SK-N-SH (cell line): ENCODE data around the gene PIGL. TPM values are rescaled to one million over a fixed set of nuclear protein-coding genes. Genes with fewer than 3 reads are reported as not detected.
A peak's percentile ranks its signal among the peaks of the same experiment; 100 is the strongest.
"Not testable (repeated sequence)": the region's sequence is repeated elsewhere in the genome, so short reads cannot be mapped to it uniquely, and the experiment has no call there.

Experiments
- CTCF ChIA-PET: fragments of 300-600, 350-600 bp; formaldehyde crosslinking; extraction: SDS; loops from one replicate; lab custom pipeline; 2021; lab: Yijun Ruan, JAX
- POLR2A ChIA-PET: fragments of 350-600 bp; sonication (Branson Sonifier 250); formaldehyde crosslinking; extraction: SDS; loops from one replicate; lab custom pipeline; 2020; ENCODE audit warnings: antibody characterized with exemption, inconsistent platforms; lab: Yijun Ruan, JAX
- DNase-seq: peaks from one replicate; pipeline ENCODE4 v3.0.0; 2012
- H2AFZ ChIP-seq: fragments of 200-600 bp; sonication (generic); 2 replicates; pipeline ENCODE4 v1.8.1; 2016; ENCODE audit warnings: antibody characterized with exemption, mild to moderate bottlenecking, low read depth
- H3F3A ChIP-seq: fragments of 200-600 bp; sonication (generic); replicated peaks from 2 replicates; pipeline ENCODE3; 2016; ENCODE audit warnings: antibody characterized with exemption, mild to moderate bottlenecking; ENCODE audit not compliant: insufficient read depth
- H3K27ac ChIP-seq, 2 experiments: fragments of 200-500 bp in 1 of 2; fragments of 200-600 bp in 1 of 2; sonication (Bioruptor generic) in 1 of 2; sonication (generic), shearing (Covaris generic) in 1 of 2; 2 replicates each; pipeline versions ENCODE4 v1.5.1 to v1.6.1; 2014 to 2016; ENCODE audit warnings: low read depth in 2 of 2, inconsistent platforms in 1 of 2, low read length in 1 of 2, mild to moderate bottlenecking in 1 of 2, mixed read lengths in 1 of 2
- H3K27me3 ChIP-seq: fragments of 200-600 bp; sonication (generic), shearing (Covaris generic); 2 replicates; pipeline ENCODE4 v1.6.1; 2016; ENCODE audit warnings: mixed run types; ENCODE audit not compliant: insufficient read depth
- H3K36me3 ChIP-seq, 2 experiments: fragments of 200-500 bp in 1 of 2; fragments of 200-600 bp in 1 of 2; sonication (Bioruptor generic) in 1 of 2; sonication (generic) in 1 of 2; replicated peaks in 1 of 2; 2 replicates each; pipeline versions ENCODE3 to v1.5.1; 2014 to 2016; ENCODE audit warnings: low read length in 1 of 2, mild to moderate bottlenecking in 1 of 2; ENCODE audit not compliant: insufficient read depth in 2 of 2, control insufficient read depth in 1 of 2
- H3K4me1 ChIP-seq, 2 experiments: fragments of 200-500 bp in 1 of 2; fragments of 200-600 bp in 1 of 2; sonication (Bioruptor generic) in 1 of 2; sonication (generic), shearing (Covaris generic) in 1 of 2; 2 replicates each; pipeline versions ENCODE4 v1.5.1 to v1.6.1; 2014 to 2016; ENCODE audit warnings: low read depth in 1 of 2, low read length in 1 of 2, mixed run types in 1 of 2; ENCODE audit not compliant: insufficient read depth in 2 of 2, control insufficient read depth in 1 of 2
- H3K4me2 ChIP-seq: fragments of 200-600 bp; sonication (generic), shearing (Covaris generic); 2 replicates; pipeline ENCODE4 v1.6.1; 2017; ENCODE audit warnings: mixed run types
- H3K4me3 ChIP-seq, 2 experiments: fragments of 200-500 bp in 1 of 2; fragments of 200-600 bp in 1 of 2; sonication (Bioruptor generic) in 1 of 2; sonication (generic), shearing (Covaris generic) in 1 of 2; 2 replicates each; pipeline versions ENCODE4 v1.5.1 to v1.8.1; 2014 to 2016; ENCODE audit warnings: low read depth in 2 of 2, inconsistent platforms in 1 of 2, low read length in 1 of 2, mild to moderate bottlenecking in 1 of 2, mixed read lengths in 1 of 2, moderate library complexity in 1 of 2
- H3K79me2 ChIP-seq: fragments of 200-600 bp; sonication (generic); 2 replicates; pipeline ENCODE4 v1.8.1; 2017; ENCODE audit warnings: mild to moderate bottlenecking; ENCODE audit not compliant: insufficient read depth
- H3K9ac ChIP-seq: fragments of 200-600 bp; sonication (generic); 2 replicates; pipeline ENCODE4 v1.6.1; 2017; ENCODE audit warnings: mixed run types
- H3K9me2 ChIP-seq: fragments of 200-600 bp; sonication (generic); 2 replicates; pipeline ENCODE4 v1.6.1; 2017; ENCODE audit warnings: mixed run types
- H3K9me3 ChIP-seq: fragments of 200-600 bp; sonication (generic); 2 replicates; pipeline ENCODE4 v1.6.1; 2017; ENCODE audit warnings: mixed run types, mild to moderate bottlenecking, moderate library complexity
- H4K20me1 ChIP-seq: fragments of 200-600 bp; sonication (generic); 2 replicates; pipeline ENCODE4 v1.6.1; 2017; ENCODE audit warnings: mild to moderate bottlenecking, mixed run types; ENCODE audit not compliant: insufficient read depth
- CHD2 ChIP-seq: fragments of 150-350 bp; IDR thresholded peaks from 2 replicates; pipeline ENCODE4 v1.6.1; 2018; ENCODE audit warnings: low read length; ENCODE audit not compliant: partially characterized antibody
- ELF1 ChIP-seq: IDR thresholded peaks from 2 replicates; pipeline ENCODE4 v1.4.0; 2012
- EZH2phosphoT487 ChIP-seq: fragments of 200-600 bp; sonication (generic); IDR thresholded peaks from 2 replicates; pipeline ENCODE4 v1.6.1; 2017; ENCODE audit warnings: low read depth, mixed run types, mild to moderate bottlenecking, antibody characterized with exemption, moderate library complexity, borderline replicate concordance
- FOXM1 ChIP-seq: IDR thresholded peaks from 2 replicates; pipeline ENCODE4 v1.4.0; 2012; ENCODE audit warnings: low read depth, mild to moderate bottlenecking
- IRF3 ChIP-seq: fragments of 150-350 bp; IDR thresholded peaks from 2 replicates; pipeline ENCODE4 v1.6.1; 2016; ENCODE audit warnings: mild to moderate bottlenecking, low read depth, low read length
- MXI1 ChIP-seq: IDR thresholded peaks from 2 replicates; pipeline ENCODE4 v1.6.1; 2012; ENCODE audit warnings: mild to moderate bottlenecking, low read depth, low read length, improper control_type of control experiment
- POLR2AphosphoS5 ChIP-seq: IDR thresholded peaks from 2 replicates; pipeline ENCODE4 v1.6.1; 2012; ENCODE audit warnings: low read depth, low read length
- RCOR1 ChIP-seq: fragments of 150-350 bp; IDR thresholded peaks from 2 replicates; pipeline ENCODE4 v1.6.1; 2017; ENCODE audit warnings: antibody characterized with exemption, low read length
- RXRA ChIP-seq: IDR thresholded peaks from 2 replicates; pipeline ENCODE4 v1.4.0; 2012; ENCODE audit warnings: low read depth, mild to moderate bottlenecking, borderline replicate concordance
- TAF1 ChIP-seq: IDR thresholded peaks from 2 replicates; pipeline ENCODE4 v1.6.1; 2012; ENCODE audit warnings: low read depth, mild to moderate bottlenecking, low read length, moderate library complexity, borderline replicate concordance
- TCF12 ChIP-seq: IDR thresholded peaks from 2 replicates; pipeline ENCODE4 v1.4.0; 2012
- TEAD4 ChIP-seq: IDR thresholded peaks from 2 replicates; pipeline ENCODE4 v1.4.0; 2012; ENCODE audit warnings: mild to moderate bottlenecking, borderline replicate concordance; ENCODE audit not compliant: insufficient read depth
- USF1 ChIP-seq: IDR thresholded peaks from 2 replicates; pipeline ENCODE4 v1.4.0; 2012; ENCODE audit warnings: low read depth, borderline replicate concordance
- WGBS: methylation state at CpG from one replicate; pipeline ENCODE4 v1.1.6; 2017; ENCODE audit warnings: low lambda C conversion rate; 5-methylcytosine and 5-hydroxymethylcytosine counted together
- polyA plus RNA-seq, 3 experiments: library from polyadenylated mRNA; depleted of rRNA; stranded (reverse); fragments of >200 nt; gene quantifications; 2 replicates each; pipeline ENCODE4 v1.2.3, GENCODE V29; 2012

Gene PIGL
- polyA plus RNA-seq, 1 of the 3 experiments (the other 2 are of a cell fraction), result 34.0 TPM

- CTCF ChIA-PET, result interaction anchor here (1.4 kb wide), 1 partner anchor 10 kb away, joined by 4 read pairs; no protein-coding TSS in a partner anchor
- H4K20me1 ChIP-seq, result peaks cover 90% of the 10 kb centered on the region
- peak overlapping the region in 1 of 2 experiments; percentile 21; a peak in 1 of 4 replicates for H3K27ac ChIP-seq
- H3K79me2 ChIP-seq, result peaks cover 100% of the 10 kb centered on the region
- POLR2A ChIA-PET, result interaction anchor here (0.5 kb wide), 1 partner anchor 216 kb away, joined by 3 read pairs; no protein-coding TSS in a partner anchor
- not testable (repeated sequence) for DNase-seq, H3K27me3 ChIP-seq, H3K4me1 ChIP-seq, H3K9me2 ChIP-seq, H3F3A ChIP-seq, H3K9ac ChIP-seq, H3K4me2 ChIP-seq, H3K36me3 ChIP-seq, H2AFZ ChIP-seq, H3K4me3 ChIP-seq, H3K9me3 ChIP-seq
- WGBS, result 95% methylated on average over 5 of the region's 5 CpGs
These were observed 14.2 kb upstream of the PIGL start for GRCh38 chr17:16202554-16203500.

- H3K9ac ChIP-seq, H3K4me1 ChIP-seq, H3K4me2 ChIP-seq, H3K27me3 ChIP-seq, DNase-seq, H3K9me2 ChIP-seq, H3K36me3 ChIP-seq, H3K4me3 ChIP-seq, H3K27ac ChIP-seq, H3K9me3 ChIP-seq, POLR2A ChIA-PET, H2AFZ ChIP-seq, H3F3A ChIP-seq: not testable (repeated sequence)
- Histone ChIP-seq H4K20me1 (peaks cover 86% of the 10 kb centered on the region), H3K79me2 (peaks cover 100% of the 10 kb centered on the region)
- WGBS, result 98% methylated on average over 6 of the region's 6 CpGs
- CTCF ChIA-PET, result interaction anchor here (1.2 kb wide), 1 partner anchor 11 kb away, joined by 3 read pairs; the partner anchor contains the start of gene NCOR1
These were observed 12.2 kb upstream of the PIGL start for GRCh38 chr17:16204763-16205162.

GRCh38 chr17:16211590-16211989 is 5.4 kb upstream of the PIGL start:
- peaks cover 4 to 13% of the 10 kb centered on the region in 2 experiments; a peak in 3 of 4 replicates for H3K4me1 ChIP-seq
- peaks cover 25% of the 10 kb centered on the region for H3F3A ChIP-seq
- H3K27me3 ChIP-seq, result no peaks in the 10 kb centered on the region
- TF ChIP-seq POLR2AphosphoS5 (no peak), TCF12 (peak; percentile 23; the same call in 1 of the 2 replicates)
- TF ChIP-seq, all 33 proteins: peak for 1
- no peak overlapping the region for H3K4me3 ChIP-seq
- H3K9me3 ChIP-seq, result no peaks in the 10 kb centered on the region
- CTCF ChIA-PET, result no interaction called here
- no peak overlapping the region; the same call in 1 of the 2 replicates for H3K4me2 ChIP-seq
- 74% methylated on average over 3 of the region's 3 CpGs for WGBS
- peaks cover 100% of the 10 kb centered on the region for H3K79me2 ChIP-seq
- no peak for DNase-seq
- H3K9me2 ChIP-seq, result no peaks in the 10 kb centered on the region
- H2AFZ ChIP-seq, result no peak overlapping the region
- no peak overlapping the region; a peak in 1 of 4 replicates for H3K27ac ChIP-seq
- POLR2A ChIA-PET, result no interaction called here
- peaks cover 63% of the 10 kb centered on the region for H4K20me1 ChIP-seq
- no peak overlapping the region for H3K9ac ChIP-seq
- H3K36me3 ChIP-seq, result no peaks in the 10 kb centered on the region

- peaks cover 99% of the 10 kb centered on the region for H3K79me2 ChIP-seq
- H3K4me3 ChIP-seq, result no peak overlapping the region
- H4K20me1 ChIP-seq, result peaks cover 56% of the 10 kb centered on the region
- H3K9me2 ChIP-seq, result no peaks in the 10 kb centered on the region
- H3K4me1 ChIP-seq, result peaks cover 4 to 13% of the 10 kb centered on the region in 2 experiments; a peak in 3 of 4 replicates
- no peaks in the 10 kb centered on the region for H3K27me3 ChIP-seq
- POLR2A ChIA-PET, result no interaction called here
- CTCF ChIA-PET, result interaction anchor here (1.4 kb wide), 1 partner anchor 10 kb away, joined by 4 read pairs; no protein-coding TSS in a partner anchor
- no peaks in the 10 kb centered on the region for H3K36me3 ChIP-seq
- no peak overlapping the region for H3K9ac ChIP-seq
- 92% methylated on average over 6 of the region's 6 CpGs for WGBS
- no peak overlapping the region for H3K27ac ChIP-seq
- peaks cover 26% of the 10 kb centered on the region for H3F3A ChIP-seq
- DNase-seq, result no peak
- H3K9me3 ChIP-seq, result no peaks in the 10 kb centered on the region
- no peak overlapping the region for H2AFZ ChIP-seq
- no peak overlapping the region; the same call in 1 of the 2 replicates for H3K4me2 ChIP-seq
- TF ChIP-seq TAF1, result no peak
- TF ChIP-seq USF1, result no peak
- TF ChIP-seq TEAD4, result no peak
- TF ChIP-seq RXRA, result no peak
- no peak for TF ChIP-seq RCOR1
- TF ChIP-seq ELF1, result no peak
- TF ChIP-seq FOXM1, result no peak
- TF ChIP-seq CHD2, result no peak
- TF ChIP-seq MXI1, result no peak
- TF ChIP-seq IRF3, result no peak
- no peak for TF ChIP-seq EZH2phosphoT487
These were observed 4.2 kb upstream of the PIGL start for GRCh38 chr17:16212793-16213192.
